Measurements from ENCODE around the gene KRTAP2-2. TPM values are rescaled to one million over a fixed set of nuclear protein-coding genes. Genes with fewer than 3 reads are reported as not detected.

KRTAP2-2 gene
- total and polyA plus RNA-seq, 2 donors (not counting 3 experiments of a cell fraction or from before 2014, with no cell fraction given), result not detected

DNA sequence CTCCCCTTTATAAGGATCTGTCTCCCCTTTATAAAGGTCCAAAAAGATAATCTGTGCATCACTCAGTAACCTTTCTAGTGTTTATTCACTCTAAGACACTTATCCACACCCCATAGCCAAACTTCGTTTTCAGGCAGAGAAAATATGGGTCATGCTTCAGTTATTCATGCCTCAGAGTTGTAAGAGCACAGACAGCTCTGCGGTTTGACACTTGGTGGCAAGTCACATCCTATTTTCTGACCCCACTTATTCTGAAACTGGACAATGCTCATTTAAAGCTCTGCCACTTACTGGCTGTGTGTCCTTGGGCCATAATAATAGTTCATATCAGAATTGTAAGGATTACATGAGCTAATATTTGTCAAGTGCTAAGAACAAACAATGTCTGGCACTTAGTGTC is 5.9 kb downstream of the KRTAP2-2 start:
- no peak for FAIRE-seq
- Histone ChIP-seq H3K27me3 (ENCODE audit: control insufficient read depth in 2 of 2, insufficient read depth in 2 of 2, low read length in 2 of 2) (peaks cover 5 to 7% of the 10 kb centered on the region in 2 experiments), H2AFZ (ENCODE audit: low read depth, low read length) (no peak overlapping the region), H3K4me1 (ENCODE audit: control insufficient read depth, extremely low read depth, insufficient read depth, low read length) (no peaks in the 10 kb centered on the region), H3K79me2 (ENCODE audit: control insufficient read depth, insufficient read depth, low read length) (no peaks in the 10 kb centered on the region), H3K4me3 (replicated peaks in 1 of 3; ENCODE audit: insufficient read depth in 1 of 3, low read depth in 1 of 3, low read length in 3 of 3) (no peak overlapping the region), H3K9me1 (replicated peaks; ENCODE audit: control insufficient read depth, extremely low read depth, insufficient read depth, low read length) (no peaks in the 10 kb centered on the region), H3K9ac (replicated peaks; ENCODE audit: extremely low read depth, insufficient read depth, low read length) (no peak overlapping the region), H3K36me3 (ENCODE audit: control insufficient read depth in 2 of 2, extremely low read depth in 1 of 2, insufficient read depth in 2 of 2, low read length in 2 of 2) (no peaks in the 10 kb centered on the region), H4K20me1 (replicated peaks; ENCODE audit: control insufficient read depth, extremely low read depth, insufficient read depth, low read length) (no peaks in the 10 kb centered on the region), H3K4me2 (ENCODE audit: insufficient read depth, low read length) (no peak overlapping the region), H3K27ac (ENCODE audit: insufficient read depth, low read depth, low read length) (no peak overlapping the region), H3K9me3 (replicated peaks; ENCODE audit: control insufficient read depth, insufficient read depth, low read length) (no peaks in the 10 kb centered on the region)
- TF ChIP-seq FOS (IDR thresholded peaks at IDR 0.05; ENCODE audit: borderline replicate concordance, insufficient read depth, low read length) (peak; percentile 52), JUN (IDR thresholded peaks at IDR 0.05; ENCODE audit: borderline replicate concordance, insufficient read depth, insufficient read length, low read depth) (no peak), GATA2 (IDR thresholded peaks at IDR 0.05; ENCODE audit: insufficient read depth, insufficient read length, low read depth, low read length) (no peak), POLR2AphosphoS5 (IDR thresholded peaks at IDR 0.05; ENCODE audit: insufficient read depth, low read depth, low read length) (no peak), MYC (IDR thresholded peaks at IDR 0.05; ENCODE audit: low read depth, low read length) (no peak), EZH2 (IDR thresholded peaks at IDR 0.05; ENCODE audit: borderline replicate concordance, low read depth, low read length, severe bottlenecking) (no peak)
- TF ChIP-seq, protein P1, sequence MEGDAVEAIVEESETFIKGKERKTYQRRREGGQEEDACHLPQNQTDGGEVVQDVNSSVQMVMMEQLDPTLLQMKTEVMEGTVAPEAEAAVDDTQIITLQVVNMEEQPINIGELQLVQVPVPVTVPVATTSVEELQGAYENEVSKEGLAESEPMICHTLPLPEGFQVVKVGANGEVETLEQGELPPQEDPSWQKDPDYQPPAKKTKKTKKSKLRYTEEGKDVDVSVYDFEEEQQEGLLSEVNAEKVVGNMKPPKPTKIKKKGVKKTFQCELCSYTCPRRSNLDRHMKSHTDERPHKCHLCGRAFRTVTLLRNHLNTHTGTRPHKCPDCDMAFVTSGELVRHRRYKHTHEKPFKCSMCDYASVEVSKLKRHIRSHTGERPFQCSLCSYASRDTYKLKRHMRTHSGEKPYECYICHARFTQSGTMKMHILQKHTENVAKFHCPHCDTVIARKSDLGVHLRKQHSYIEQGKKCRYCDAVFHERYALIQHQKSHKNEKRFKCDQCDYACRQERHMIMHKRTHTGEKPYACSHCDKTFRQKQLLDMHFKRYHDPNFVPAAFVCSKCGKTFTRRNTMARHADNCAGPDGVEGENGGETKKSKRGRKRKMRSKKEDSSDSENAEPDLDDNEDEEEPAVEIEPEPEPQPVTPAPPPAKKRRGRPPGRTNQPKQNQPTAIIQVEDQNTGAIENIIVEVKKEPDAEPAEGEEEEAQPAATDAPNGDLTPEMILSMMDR (IDR thresholded peaks at IDR 0.05; ENCODE audit: extremely low read depth in 1 of 2, insufficient read depth in 1 of 2, low read depth in 1 of 2, low read length in 2 of 2), result no peak
- TF ChIP-seq, protein P2, sequence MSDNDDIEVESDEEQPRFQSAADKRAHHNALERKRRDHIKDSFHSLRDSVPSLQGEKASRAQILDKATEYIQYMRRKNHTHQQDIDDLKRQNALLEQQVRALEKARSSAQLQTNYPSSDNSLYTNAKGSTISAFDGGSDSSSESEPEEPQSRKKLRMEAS (IDR thresholded peaks at IDR 0.05; ENCODE audit: insufficient read depth, insufficient read length), result no peak
- BruUV-seq (replicated peaks), result no TSS peak
- dilution Hi-C loops (cut with MboI; ENCODE audit: extremely low pct_ligation_motif_present, low sequenced_read_pairs) (no loop called here), intact Hi-C loops (cut with micrococcal nuclease) (no loop called here)
- POLR2A ChIA-PET, result no interaction called here
- no peak for DNase-seq (ENCODE audit: low read depth, low spot score)
- CTCF ChIA-PET, result no interaction called here
